GM12873 (cell line): ENCODE results near the gene NT5DC4.
A peak's percentile ranks its signal among the peaks of the same experiment; 100 is the strongest.

Source experiments
- TF ChIP-seq, protein P1 (sequence below): IDR thresholded peaks from 2 replicates; pipeline ENCODE4 v1.5.1; 2012; ENCODE audit warnings: low read depth, mild to moderate bottlenecking, moderate library complexity, low read length, control low read depth; ENCODE audit not compliant: insufficient read depth; ENCODE audit errors: missing control alignments

Gene NT5DC4

DNA sequence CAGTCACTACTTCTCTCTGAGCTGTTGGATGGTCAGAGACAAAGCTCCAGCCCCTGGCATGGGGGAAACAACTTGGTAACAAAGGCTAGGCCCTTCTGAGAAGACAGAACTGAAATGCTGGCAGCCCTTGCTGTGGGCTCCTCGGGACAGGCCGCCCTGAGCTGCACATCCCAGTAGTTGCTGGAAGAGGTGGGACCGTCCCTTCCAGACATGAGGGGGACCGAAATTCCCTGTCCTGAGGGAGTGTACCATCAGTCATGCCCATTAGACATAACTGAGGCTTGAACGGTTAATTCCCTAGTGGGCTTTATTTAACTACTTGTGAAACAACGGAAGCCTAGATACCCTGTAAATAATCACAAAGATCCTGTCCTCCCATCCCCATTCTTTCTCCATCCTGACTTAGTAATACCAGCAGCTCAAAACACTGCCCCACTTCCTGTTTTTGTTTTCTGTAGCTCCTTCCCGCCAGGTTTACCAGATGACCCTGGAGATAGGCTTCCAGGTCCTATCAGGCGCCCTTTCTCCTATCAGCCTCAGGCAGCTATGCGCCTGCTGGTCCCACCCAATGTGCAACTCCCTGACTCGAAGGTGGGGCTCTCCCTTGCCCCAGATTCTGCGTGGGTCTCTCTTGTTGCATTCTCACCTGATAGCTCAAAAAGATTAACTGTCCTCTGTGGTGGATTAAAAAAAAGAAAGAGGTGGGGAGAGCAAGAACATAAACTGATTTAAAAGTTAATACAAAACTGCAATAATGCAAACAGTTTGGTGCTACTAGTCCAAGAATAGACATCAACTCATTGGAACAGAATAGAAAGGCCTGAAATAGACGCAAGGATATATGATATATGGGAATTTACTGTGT, 37.0 kb upstream of the NT5DC4 start:
- TF ChIP-seq, protein P1, sequence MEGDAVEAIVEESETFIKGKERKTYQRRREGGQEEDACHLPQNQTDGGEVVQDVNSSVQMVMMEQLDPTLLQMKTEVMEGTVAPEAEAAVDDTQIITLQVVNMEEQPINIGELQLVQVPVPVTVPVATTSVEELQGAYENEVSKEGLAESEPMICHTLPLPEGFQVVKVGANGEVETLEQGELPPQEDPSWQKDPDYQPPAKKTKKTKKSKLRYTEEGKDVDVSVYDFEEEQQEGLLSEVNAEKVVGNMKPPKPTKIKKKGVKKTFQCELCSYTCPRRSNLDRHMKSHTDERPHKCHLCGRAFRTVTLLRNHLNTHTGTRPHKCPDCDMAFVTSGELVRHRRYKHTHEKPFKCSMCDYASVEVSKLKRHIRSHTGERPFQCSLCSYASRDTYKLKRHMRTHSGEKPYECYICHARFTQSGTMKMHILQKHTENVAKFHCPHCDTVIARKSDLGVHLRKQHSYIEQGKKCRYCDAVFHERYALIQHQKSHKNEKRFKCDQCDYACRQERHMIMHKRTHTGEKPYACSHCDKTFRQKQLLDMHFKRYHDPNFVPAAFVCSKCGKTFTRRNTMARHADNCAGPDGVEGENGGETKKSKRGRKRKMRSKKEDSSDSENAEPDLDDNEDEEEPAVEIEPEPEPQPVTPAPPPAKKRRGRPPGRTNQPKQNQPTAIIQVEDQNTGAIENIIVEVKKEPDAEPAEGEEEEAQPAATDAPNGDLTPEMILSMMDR = no peak

DNA sequence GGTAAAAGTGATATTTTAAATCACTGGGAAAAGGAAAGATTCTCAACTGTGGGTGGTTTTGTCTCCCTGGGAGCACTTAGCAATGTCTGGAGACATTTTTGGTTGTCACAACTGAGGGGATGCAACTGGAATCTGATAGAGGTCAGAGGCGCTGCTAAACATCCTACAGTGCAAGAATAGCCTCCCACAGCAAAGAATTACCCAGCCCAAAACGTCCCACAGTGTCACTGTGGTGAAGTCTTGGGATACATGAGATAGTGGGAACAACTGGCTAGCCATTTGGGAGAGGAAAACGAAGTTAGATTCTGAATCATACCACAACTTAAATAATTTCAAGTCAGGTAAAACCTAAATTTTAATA, 36.4 kb upstream of the NT5DC4 start:
- TF ChIP-seq, protein P1 = no peak

DNA sequence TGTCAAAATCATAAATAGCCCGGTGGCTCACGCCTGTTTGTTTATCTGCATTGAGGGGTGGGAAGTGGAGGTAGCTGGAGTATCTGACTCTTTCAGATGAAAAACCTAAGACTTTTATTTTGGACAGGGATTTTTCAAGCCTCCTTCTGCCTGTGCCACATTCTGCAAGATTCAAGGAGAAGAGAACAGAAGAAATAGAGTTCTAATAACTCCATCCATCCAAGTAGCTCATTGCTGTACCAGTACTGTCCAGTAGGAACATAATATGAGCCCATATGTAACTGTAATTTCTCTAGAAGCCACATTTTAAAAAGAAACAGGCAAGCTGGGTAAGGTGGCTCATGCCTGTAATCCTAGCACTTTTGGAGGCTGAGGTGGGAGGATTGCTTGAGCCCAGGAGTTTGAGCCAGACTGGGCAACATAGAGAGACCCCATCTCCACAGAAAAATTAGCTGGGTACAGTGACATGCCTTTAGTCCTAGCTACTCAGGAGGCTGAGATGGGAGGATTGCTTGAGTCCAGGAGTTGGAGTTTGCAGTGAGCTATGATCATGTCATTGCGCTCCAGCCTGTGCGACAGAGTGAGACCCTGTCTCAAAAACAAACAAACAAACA, 35.4 kb upstream of the NT5DC4 start:
- TF ChIP-seq, protein P1 = peak; percentile 36

DNA sequence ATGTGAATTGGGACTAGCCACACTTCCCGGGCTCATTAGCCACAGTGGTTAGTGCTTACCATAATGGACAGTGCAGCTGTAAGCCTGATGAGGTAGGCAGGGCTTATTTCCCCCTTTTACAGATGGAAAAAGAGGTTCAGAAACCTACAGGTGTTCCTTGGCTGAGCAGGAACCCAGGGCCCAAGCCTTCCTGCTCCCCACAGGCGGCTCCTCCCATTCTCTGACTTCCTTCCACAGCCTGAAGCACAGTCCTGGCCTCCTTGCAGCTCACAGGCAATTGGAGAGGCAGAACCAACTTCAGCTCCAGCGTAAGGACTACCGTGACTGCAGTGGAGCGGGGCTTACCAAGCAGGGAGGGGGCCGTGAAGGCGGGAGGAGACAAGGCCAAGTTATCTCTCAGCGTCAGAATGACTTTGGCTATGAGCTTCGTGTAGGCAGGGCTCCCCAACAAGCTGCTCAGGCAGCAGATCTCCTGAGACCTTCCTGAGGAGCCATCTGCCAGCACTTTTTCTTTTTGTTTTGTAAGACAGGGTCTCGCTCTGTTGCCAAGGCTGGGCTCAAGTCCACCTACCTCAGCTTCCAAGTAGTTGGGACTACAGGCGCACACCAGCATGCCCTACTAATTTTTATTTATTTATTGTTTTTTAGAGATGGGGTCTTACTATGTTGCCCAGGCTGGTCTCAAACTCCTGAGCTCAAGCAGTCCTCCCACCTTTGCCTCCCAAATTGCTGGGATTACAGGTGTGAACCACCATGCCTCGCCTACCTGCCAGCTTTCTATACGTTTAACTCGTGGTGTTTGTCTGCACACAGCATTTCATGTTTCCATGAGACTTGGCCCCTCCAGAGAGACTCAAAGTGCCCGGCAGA, 34.2 kb upstream of the NT5DC4 start:
- TF ChIP-seq, protein P1 = no peak

DNA sequence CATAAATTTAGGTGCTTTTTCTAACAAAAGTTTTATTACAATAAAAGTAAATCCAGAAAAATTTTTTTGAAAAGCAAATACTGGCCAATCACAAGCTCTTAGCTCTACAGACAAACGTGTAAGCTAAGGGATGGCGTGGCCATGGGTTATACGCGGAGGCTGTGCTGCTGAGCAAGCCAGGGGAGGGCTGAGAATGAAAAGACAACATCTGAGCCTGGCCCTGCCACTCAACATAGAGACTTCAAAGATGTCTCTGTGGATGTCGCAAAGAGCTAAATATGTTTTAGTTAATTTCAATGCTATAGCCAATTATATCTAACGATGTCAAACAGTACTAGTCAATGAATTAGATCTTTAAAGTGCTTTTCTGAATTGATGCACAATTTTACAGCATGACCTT, 33.3 kb upstream of the NT5DC4 start:
- TF ChIP-seq, protein P1 = no peak

DNA sequence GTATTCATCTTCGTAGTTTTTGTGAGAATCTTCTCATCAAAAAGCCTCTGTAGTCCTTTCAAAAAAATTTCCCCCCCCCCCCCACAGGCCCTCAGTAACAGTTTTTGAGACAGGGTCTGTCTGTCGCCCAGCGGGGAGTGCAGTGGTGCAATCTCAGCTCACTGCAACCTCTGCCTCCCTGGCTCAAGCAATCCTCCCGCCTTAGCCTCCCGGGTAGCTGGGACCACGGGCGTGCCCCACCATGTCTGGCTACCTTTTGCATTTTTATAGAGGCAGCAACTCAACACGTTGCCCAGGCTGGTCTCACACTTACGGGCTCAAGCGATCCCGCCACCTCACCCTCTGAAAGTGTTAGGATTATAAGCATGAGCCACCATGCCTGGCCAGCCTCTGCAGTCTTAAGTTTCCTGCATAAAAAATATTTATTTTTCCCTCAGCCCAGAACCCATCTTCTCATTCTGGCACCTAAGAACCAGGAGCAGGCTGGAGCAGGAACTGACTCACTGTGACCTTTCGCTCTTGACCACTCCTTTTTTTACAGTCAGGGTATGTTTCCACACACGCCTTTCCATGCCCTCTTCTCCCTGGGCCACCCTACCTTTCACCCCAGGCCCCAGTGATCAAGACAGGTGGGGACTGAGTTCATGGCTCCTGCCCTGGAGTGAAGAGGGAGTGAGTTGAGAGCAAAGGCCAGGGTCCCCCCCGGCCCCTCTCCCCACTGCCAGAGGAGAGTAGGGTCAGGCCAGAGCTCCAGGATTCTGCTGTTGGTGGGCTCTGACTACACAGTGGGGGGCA, 32.5 kb upstream of the NT5DC4 start:
- TF ChIP-seq, protein P1 = no peak
